CD4-positive, alpha-beta T cell treated with Interleukin-12 subunit alpha and Interleukin-12 subunit beta, for 1 hour (primary cell): ENCODE data around the gene IRF5.
"Not testable (repeated sequence)": the region's sequence is repeated elsewhere in the genome, so short reads cannot be mapped to it uniquely, and the experiment has no call there.

Experiments used
- DNase-seq: peaks from one replicate; pipeline ENCODE4 v3.0.0-alpha.2; 2020

Gene IRF5

GRCh38 chr7:128906766-128907559 lies 30.8 kb upstream of the IRF5 start:
- DNase-seq: no peak

- DNase-seq: no peak
Observed at GRCh38 chr7:128908750-128909624, 28.7 kb upstream of the IRF5 start.

GRCh38 chr7:128909625-128910568 lies 27.8 kb upstream of the IRF5 start:
- DNase-seq: no peak

- DNase-seq: no peak
Observed at GRCh38 chr7:128910569-128910945, 27.2 kb upstream of the IRF5 start, which contains the start of gene KCP. Gene KCP, minus strand, starts transcription at chr7:128910709. Its CDS starts 33 bp downstream, at chr7:128910676.

GRCh38 chr7:128911423-128912031 lies 26.2 kb upstream of the IRF5 start:
- DNase-seq: no peak

DNA sequence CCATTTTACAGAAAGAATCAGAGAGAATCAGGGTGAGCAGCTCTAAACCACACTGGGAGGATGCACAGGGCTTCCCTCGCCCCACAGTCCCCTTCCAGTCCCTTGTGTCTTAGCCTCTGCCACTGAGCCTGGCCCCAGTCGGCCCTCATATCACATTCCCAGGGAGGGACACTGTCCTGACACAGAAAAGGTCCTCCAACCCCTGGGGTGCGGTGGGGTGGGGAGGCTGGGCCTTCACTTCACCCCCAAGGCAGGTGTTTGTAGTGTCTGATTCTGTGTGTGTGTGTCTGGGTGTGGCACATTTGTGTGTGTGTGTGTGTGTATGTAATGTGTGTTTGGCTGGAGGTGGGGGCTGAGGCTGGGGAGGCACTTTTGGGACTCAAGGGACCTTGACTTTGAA lies 25.4 kb upstream of the IRF5 start:
- DNase-seq: no peak

DNA sequence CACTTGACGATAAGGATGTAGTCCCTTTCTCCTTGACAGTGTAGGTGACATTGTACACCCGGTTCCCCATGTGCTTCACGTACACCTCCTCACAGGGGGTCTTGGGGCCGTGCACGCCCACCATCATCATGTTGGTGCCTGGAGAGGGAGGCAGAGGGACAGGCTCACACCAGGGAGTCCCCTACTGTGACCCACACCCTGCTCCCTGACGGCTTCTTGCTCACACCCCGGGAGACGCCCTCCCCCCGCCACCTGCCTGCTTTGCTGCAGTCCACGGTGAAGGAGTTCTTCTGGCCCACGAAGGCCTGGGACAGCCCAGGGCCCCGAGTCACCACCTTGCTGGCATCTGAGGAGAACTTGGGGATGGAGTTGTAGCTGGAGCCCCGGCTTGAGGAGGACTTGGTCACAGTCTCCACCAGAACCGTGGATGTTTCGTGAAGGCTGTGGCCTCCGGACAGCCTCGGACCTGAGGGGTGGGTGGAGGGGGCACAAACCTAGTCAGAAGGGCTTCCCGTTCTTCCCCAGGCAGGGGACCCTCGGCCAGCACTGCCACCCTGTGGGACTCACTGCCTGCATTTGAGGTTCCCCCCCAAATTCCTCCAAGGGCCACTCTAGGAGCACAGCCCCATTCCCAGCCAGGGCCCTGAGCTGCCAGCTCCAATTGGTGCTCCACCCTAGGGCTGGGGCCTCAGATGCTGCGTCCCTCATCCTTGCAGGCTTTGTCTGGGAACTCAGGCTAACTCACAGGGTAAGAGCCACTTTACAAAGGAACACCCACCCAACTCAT lies 24.8 kb upstream of the IRF5 start:
- not testable (repeated sequence) for DNase-seq

DNA sequence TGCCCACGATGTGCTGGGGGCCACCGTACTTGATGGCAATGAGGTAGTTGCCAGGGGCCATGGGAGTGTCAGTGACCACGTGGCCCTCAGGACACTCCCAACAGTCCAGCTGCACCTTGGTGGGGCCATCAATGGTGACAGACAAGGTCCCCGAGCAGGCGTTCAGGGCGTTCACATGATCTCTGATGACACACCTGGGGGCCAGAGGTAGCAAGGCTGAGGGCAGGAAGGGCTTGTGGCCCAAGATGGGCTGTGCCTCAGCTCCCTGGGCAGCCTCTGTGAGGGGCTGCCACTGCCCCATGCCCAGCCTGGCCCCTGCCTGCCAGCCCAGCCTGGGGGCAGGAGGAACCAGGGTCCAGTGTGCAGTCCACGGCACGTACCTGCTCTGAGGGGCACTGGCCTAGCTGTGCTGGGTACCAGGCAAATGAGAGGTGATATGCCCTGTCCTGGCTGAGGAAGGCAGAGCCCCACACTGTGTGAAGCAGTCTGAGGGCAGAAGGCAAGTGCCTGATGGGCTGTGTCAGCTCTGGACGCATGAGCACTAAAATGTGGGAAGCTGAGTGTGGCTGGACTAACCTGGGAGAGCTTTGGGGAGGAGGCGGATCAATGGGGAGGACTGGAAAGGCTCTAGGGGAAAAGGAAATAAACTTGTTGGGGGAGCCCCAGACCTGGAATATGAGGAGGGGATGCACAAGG lies 23.7 kb upstream of the IRF5 start:
- DNase-seq: no peak

DNA sequence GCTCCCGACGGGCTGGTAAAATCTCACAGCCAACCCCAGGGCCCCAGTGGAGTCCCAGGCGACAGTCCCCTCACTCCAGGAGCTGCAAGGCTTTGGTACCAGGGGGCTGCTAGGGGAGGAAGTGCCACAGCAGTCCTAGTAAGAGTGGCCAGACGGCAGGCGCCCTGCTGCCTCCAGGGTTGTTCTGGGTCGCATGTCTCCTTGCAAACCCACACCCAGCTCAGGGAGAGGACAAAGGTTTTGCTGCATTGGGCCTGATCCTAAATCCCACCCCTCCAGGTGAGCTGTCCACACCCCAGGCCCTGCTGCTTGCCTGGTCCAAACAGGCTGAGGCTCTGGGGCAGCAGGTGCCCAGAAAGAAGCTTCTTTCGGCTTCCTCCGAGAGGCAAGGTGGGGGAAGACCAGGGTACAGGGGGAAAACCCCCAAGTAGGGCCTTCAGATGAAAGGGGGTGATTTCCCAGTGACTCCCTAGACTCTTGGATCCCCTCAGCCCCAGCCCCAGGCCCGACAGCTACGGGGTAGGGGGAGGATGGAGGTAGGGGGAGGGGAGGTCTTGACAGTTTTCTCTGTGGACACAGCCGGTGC lies 23.1 kb upstream of the IRF5 start:
- no peak for DNase-seq

GRCh38 chr7:128915271-128915819 lies 22.4 kb upstream of the IRF5 start:
- DNase-seq: no peak

DNA sequence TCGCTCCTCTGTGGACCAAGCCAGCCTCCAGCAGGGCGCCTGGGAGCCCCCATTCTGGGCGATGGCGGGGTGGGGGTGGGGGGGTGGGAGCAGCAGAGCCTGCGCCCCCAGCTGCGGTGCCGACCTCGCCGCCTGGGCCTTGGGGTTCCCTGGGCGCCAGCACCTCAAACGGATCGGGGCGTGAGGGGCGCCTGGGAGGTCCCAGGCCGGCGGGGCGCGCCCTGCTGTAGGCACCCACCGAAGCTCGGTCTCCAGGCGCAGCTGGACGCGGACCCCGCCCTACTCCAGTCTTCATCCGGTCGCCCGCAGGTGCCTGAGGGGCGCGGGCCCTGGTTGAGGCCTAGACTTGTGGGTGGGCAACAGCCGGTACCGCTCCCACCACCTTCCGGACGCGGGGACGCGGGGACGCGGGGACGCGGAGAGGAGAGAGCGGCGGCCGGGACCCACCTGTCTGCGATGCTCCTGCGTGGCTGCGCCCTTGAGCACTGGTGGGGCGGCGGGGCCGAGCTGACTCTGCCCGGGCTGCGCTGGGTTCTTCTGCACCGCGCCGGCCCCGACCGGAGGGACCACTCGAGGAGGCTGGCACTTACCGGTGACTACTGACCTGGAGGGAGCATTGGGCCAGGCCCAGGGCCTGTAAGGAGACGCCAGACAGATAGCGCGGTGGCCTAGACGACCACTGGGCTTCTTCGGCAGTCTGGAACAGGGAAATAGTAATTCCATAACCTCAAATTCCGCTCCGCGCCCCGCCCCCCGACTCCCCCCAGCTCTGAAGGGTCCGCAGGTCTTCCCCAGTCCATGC lies 21.7 kb upstream of the IRF5 start:
- DNase-seq: no peak

GRCh38 chr7:128916643-128916915 lies 21.1 kb upstream of the IRF5 start:
- no peak for DNase-seq

- no peak for DNase-seq
Observed at GRCh38 chr7:128917122-128917521, 20.6 kb upstream of the IRF5 start.

DNA sequence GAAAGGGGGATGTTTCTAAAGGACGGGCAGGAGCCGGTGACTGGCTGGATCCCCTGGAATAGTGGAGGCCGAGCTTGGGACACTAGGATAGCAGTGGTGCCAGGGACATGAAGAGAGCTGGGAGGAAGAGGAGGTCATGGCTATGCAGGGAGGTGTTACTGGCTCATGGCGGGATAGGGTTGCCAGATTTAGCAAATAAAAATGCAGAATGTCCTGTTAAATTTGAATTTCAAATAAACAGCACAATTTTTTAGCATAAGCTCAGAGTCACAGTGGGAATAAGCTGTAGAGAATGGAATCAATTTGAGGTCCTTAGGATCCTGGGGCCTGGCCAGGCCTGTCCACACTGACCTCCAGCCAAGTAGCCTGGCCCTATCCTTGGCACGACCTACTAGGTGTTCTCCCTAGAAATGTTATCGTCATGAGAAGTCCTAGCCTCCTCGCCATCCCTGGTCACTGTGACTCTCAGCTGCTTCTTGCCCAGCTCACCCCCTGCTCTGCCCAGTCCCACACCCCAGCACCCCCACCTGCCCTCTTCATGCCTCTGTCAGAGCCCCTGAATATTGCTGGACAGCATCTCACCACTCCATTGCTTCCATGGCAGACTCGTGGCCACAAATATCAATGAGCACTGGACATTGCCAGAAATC lies 19.6 kb upstream of the IRF5 start:
- DNase-seq: no peak

GRCh38 chr7:128919241-128919640 lies 18.5 kb upstream of the IRF5 start:
- DNase-seq: no peak

GRCh38 chr7:128919881-128920799 lies 17.6 kb upstream of the IRF5 start:
- no peak for DNase-seq

DNA sequence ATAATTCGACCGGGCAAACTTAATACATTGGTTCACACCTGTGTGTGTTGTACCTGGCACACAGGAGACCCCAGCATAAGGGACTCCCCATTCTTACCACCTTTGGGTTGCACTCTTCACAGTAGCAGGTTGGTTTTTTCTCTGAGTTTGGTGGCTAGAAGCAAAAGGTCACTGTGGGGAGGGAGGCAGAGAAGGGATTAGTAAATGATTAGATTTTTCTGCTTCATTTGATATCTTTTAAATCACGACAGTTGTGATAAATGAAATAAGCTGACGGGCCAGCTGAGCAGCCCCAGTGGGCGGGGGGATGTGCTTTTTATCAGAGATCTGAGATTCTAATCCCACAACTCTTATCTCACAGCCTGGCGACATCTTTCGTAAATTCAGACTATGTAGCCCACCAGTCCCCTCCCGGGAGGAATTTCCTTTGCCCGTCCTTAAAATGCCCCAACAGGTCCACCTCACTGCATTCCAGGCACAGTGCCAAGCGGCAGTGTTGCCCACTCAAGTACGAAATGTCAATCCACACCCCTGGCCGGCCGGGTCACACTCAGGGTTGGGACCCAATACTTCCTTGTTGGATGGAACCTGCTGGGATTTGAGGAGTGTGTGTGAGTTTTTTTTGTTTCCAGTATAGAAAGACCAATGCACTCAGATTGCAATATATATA lies 16.7 kb upstream of the IRF5 start:
- DNase-seq: no peak
